Activated CD8-positive, alpha-beta T cell treated with anti-CD3 and anti-CD28 coated beads for 36 hours (primary cell): ENCODE results near the gene ZNF202. TPM values are rescaled to one million over a fixed set of nuclear protein-coding genes. Genes with fewer than 3 reads are reported as not detected.
"Not testable (repeated sequence)": the region's sequence is repeated elsewhere in the genome, so short reads cannot be mapped to it uniquely, and the experiment has no call there.

Source experiments
- ATAC-seq: fragments of 200-7000 bp; cut with Tn5 transposase; one replicate; pipeline ENCODE4 v1.10.0; 2021; ENCODE audit warnings: mild to moderate bottlenecking, moderate library complexity
- CTCF ChIA-PET: fragments of 350-600 bp; sonication (Branson Sonifier 250); formaldehyde crosslinking; loops from one replicate; lab custom pipeline; 2021; ENCODE audit warnings: antibody characterized with exemption; lab: Charles Lee
- POLR2A ChIA-PET: fragments of 350-600 bp; sonication (Branson Sonifier 250); formaldehyde crosslinking; loops from one replicate; lab custom pipeline; 2021; ENCODE audit warnings: antibody characterized with exemption; lab: Charles Lee
- DNase-seq: peaks from one replicate; pipeline ENCODE4 v3.0.0-alpha.2; 2020
- H3K27ac Mint-ChIP-seq: one replicate; pipeline ENCODE4 v1.8.0; 2021; ENCODE audit warnings: mild to moderate bottlenecking, mixed read lengths
- H3K27me3 Mint-ChIP-seq: one replicate; pipeline ENCODE4 v1.8.0; 2021; ENCODE audit warnings: mixed read lengths
- H3K36me3 Mint-ChIP-seq: one replicate; pipeline ENCODE4 v1.8.0; 2021; ENCODE audit warnings: low read depth, mixed read lengths
- H3K4me1 Mint-ChIP-seq: one replicate; pipeline ENCODE4 v1.8.0; 2021; ENCODE audit warnings: low read depth, mixed read lengths
- H3K4me3 Mint-ChIP-seq: one replicate; pipeline ENCODE4 v1.8.0; 2021; ENCODE audit warnings: mild to moderate bottlenecking, moderate library complexity, mixed read lengths
- H3K9me3 Mint-ChIP-seq: one replicate; pipeline ENCODE4 v1.8.0; 2021; ENCODE audit warnings: mixed read lengths
- CTCF ChIP-seq: fragments of 200-600 bp; IDR thresholded peaks from one replicate; pipeline ENCODE4 v1.8.0; 2022; ENCODE audit warnings: antibody characterized with exemption, mild to moderate bottlenecking
- intact Hi-C: fragments of 100-400 bp; cut with micrococcal nuclease; formaldehyde crosslinking; loops from one replicate; pipeline ENCODE4 v1.10.0; 2022
- total RNA-seq, 2 experiments: library from RNA; stranded (reverse); gene quantifications; one replicate each; pipeline ENCODE4 v1.2.3, GENCODE V29; 2021

ZNF202 gene
- total RNA-seq, 2 experiments from 2014 or later: 11.1 to 13.6 TPM

GRCh38 chr11:123755344-123755743 lies 13.9 kb upstream of the ZNF202 start:
- POLR2A ChIA-PET: no interaction called here
- DNase-seq (no peak), ATAC-seq (no peak)
- H3K4me1 Mint-ChIP-seq: peaks cover 13% of the 10 kb centered on the region
- no peak overlapping the region for H3K27ac Mint-ChIP-seq
- no peaks in the 10 kb centered on the region for H3K9me3 Mint-ChIP-seq
- peaks cover 26% of the 10 kb centered on the region for H3K27me3 Mint-ChIP-seq
- no peak for TF ChIP-seq CTCF
- H3K36me3 Mint-ChIP-seq: no peaks in the 10 kb centered on the region
- H3K4me3 Mint-ChIP-seq: no peak overlapping the region
- intact Hi-C loops: no loop called here
- CTCF ChIA-PET: no interaction called here

- DNase-seq (no peak), ATAC-seq (peak; percentile 27)
- Mint-ChIP-seq H3K4me1 (peaks cover 13% of the 10 kb centered on the region), H3K4me3 (no peak within 1 kb of the TSS), H3K9me3 (no peaks in the 10 kb centered on the region), H3K27me3 (peaks cover 29% of the 10 kb centered on the region), H3K27ac (no peak within 1 kb of the TSS), H3K36me3 (no peaks in the 10 kb centered on the region)
- TF ChIP-seq CTCF: no peak
- intact Hi-C loops: no loop called here
- ChIA-PET CTCF (no interaction called here), POLR2A (no interaction called here)
These were observed 12.7 kb upstream of the ZNF202 start, which contains the start of gene OR6X1 for GRCh38 chr11:123754101-123754568. Gene OR6X1 (minus strand): TSS chr11:123754518. CDS start chr11:123754518, 0 bp downstream.

DNA sequence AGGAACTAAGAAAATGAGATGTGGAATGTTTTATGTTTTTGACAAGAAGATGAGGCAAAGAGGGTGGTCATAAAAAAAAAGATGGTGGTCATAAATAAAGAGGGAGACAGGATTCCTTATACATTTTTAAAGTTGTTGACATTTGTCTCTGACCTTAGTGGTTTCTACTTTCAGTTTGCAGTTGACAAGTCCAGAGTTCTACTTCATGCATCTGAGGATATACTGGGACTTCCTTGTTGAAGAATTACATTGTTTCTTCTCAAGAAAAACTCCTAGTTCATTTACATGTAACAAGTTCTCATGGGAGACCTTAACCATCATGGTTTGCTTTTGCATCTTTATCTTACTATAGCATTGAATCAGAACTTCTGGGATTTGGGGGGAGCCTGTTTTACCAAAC lies 11.7 kb upstream of the ZNF202 start:
- TF ChIP-seq CTCF: no peak
- ATAC-seq: no peak
- peaks cover 13% of the 10 kb centered on the region for H3K4me1 Mint-ChIP-seq
- intact Hi-C loops: no loop called here
- H3K27ac Mint-ChIP-seq: no peak overlapping the region
- DNase-seq: no peak
- H3K4me3 Mint-ChIP-seq: no peak overlapping the region
- H3K9me3 Mint-ChIP-seq: peaks cover 2% of the 10 kb centered on the region
- POLR2A ChIA-PET: no interaction called here
- CTCF ChIA-PET: no interaction called here
- no peaks in the 10 kb centered on the region for H3K36me3 Mint-ChIP-seq
- H3K27me3 Mint-ChIP-seq: peaks cover 25% of the 10 kb centered on the region

- Mint-ChIP-seq H3K9me3 (peaks cover 2% of the 10 kb centered on the region), H3K36me3 (no peaks in the 10 kb centered on the region), H3K27ac (no peak overlapping the region), H3K4me1 (peaks cover 13% of the 10 kb centered on the region), H3K27me3 (peaks cover 25% of the 10 kb centered on the region), H3K4me3 (no peak overlapping the region)
- ChIA-PET POLR2A (interaction anchor here (1.2 kb wide), 1 partner anchor 9 kb away, joined by 3 read pairs; no protein-coding TSS in a partner anchor), CTCF (no interaction called here)
- no peak for DNase-seq
- ATAC-seq: no peak
- TF ChIP-seq CTCF: no peak
- intact Hi-C loops: no loop called here
These were observed 10.3 kb upstream of the ZNF202 start for GRCh38 chr11:123751781-123752180.

DNA sequence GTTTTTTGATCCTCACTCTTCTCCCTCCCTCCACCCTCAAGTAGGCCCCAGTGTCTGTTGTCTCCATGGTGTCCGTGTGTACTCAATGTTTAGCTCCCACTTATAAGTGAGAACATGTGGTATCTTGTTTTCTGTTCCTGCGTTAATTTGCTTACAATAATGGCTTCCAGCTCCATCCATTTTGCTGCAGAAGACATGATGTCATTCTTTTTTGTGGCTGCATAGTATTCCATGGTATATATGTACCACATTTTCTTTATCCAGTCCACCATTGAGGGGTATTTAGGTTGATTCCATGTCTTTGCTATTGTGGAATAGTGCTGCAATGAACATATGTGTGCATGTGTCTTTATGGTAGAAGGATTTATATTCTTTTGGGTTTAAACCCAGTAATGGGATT lies 6.9 kb upstream of the ZNF202 start:
- H3K27me3 Mint-ChIP-seq: peaks cover 21% of the 10 kb centered on the region
- ATAC-seq, H3K36me3 Mint-ChIP-seq, POLR2A ChIA-PET, CTCF ChIA-PET, H3K9me3 Mint-ChIP-seq, H3K4me3 Mint-ChIP-seq, DNase-seq, H3K4me1 Mint-ChIP-seq, H3K27ac Mint-ChIP-seq, intact Hi-C loops: not testable (repeated sequence)
